DMS53 (cell line): ENCODE measurements around the gene NDUFA1.
"Not testable (repeated sequence)": the region's sequence is repeated elsewhere in the genome, so short reads cannot be mapped to it uniquely, and the experiment has no call there.

Source experiments
- DNase-seq: peaks from one replicate; lab custom pipeline; 2025; lab: John Stamatoyannopoulos, UW

NDUFA1 gene

GRCh38 chrX:119900976-119901375, 29.3 kb downstream of the NDUFA1 start:
- no peak for DNase-seq

DNA sequence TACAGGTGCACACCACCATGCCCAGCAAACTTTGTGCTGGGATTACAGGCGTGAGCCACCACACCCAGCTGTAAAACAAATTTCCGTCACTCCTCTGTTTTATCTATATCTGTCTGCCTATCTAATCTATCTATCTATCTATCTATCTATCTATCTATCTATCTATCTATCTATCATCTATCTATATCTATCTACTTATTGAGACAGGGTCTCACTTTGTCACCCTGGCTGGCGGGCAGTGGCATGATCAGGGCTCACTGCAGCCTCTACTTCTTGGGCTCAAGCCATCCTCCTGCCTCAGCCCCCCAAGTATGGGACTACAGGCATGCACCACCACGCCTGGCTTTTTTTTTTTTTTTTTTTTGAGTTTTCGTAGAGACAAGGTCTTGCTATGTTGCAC, 44.7 kb downstream of the NDUFA1 start:
- DNase-seq: no peak

DNA sequence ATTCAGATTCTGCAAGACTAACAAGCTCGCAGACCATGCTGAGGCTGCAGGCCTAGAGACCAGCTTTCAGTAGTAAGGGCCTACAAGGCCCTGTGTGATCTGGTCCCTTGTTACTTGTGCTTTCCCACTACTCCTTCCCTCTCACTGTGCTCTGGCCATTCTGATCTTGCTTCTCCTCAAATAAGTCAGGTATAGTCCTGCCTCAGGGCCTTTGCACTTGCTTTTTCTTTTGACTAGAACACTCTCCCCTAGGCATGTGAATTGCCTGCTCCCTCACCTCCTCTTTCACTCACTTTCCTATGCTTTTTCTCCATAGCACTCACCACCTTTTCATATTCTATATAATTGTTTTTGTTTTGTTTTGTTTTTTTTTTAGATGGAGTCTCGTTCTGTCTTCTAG, 46.2 kb downstream of the NDUFA1 start:
- no peak for DNase-seq

DNA sequence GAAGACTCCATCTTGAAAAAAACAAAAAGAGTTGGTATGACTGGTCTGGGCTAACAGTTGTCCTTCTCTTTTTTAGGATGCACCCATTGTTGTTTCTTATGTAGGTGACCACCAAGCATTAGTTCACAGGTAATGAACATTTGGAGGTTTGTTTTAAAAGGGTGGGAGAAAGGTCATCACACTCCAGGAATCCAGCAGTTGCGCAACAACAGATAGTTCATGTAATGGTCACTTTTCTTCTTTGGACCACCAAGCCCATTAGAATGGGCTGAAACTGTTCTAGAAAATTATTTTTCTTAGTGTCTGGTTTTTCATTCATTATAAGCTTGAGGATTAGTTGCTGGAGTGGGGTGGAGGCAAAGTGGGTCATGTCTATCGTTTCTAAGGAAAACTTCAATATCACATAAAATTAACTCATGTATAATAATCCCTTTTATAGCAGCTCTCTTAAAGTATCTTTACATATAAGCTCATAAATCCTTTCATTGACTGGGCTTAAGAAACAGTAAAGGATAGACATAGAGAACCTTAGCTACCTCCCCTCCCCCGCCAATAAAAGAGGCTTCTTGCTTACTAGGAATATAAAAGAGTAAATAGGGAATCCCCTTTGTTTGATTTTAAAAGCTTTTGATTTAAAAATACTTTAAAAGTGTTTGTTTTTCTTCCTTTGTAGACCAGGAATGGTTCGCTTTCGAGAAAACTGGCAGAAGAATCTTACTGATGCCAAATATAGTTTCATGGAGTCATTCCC, 48.4 kb downstream of the NDUFA1 start:
- no peak for DNase-seq

GRCh38 chrX:119922391-119922790, 50.8 kb downstream of the NDUFA1 start:
- not testable (repeated sequence) for DNase-seq
